ENCODE data around the gene TLR2. TPM values are rescaled to one million over a fixed set of nuclear protein-coding genes. Genes with fewer than 3 reads are reported as not detected.

The TLR2 gene
- total and polyA plus RNA-seq, 2 of the 4 experiments (the other 2 are of a cell fraction) = under 0.01 to 0.03 TPM

DNA sequence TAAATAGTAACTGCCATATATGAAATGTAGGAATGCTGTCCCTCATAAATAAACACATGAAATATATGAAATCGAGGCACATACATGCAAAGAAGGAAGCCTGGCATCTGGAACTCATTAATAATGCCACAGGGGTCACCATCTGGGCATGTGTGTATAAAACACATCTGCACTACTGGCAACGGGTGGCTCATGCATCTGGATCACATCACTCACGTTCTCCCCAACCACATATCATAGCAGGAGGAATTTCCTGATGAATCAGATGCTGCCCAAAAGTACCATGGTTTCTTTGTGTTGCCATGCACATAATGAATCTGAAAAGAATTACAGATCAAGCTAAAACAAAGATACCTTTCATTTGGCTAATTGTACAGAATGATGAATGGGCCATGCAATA, 47.2 kb downstream of the TLR2 start:
- no peak overlapping the region for H3K23ac ChIP-seq (ENCODE audit: low read depth, low read length)
- no peaks in the 10 kb centered on the region for H3K4me1 ChIP-seq (ENCODE audit: control insufficient read depth, insufficient read depth, low read length)
- H3K9me1 ChIP-seq (ENCODE audit: insufficient read depth, low read length) = no peaks in the 10 kb centered on the region
- H4K5ac ChIP-seq (ENCODE audit: low read depth, low read length) = no peak overlapping the region
- no peaks in the 10 kb centered on the region for H3K9me3 ChIP-seq (ENCODE audit: control insufficient read depth, insufficient read depth, low read length)
- intact Hi-C loops (cut with micrococcal nuclease) = no loop called here
- dilution Hi-C loops (cut with HindIII; ENCODE audit: low sequenced_read_pairs, unreplicated experiment) = no loop called here
- H3K18ac ChIP-seq (ENCODE audit: low read depth, low read length) = no peak overlapping the region
- no peak overlapping the region for H3K56ac ChIP-seq (ENCODE audit: extremely low read depth, insufficient read depth, low read length)
- no peak for ATAC-seq (ENCODE audit: low read depth)
- no peaks in the 10 kb centered on the region for H4K20me1 ChIP-seq (ENCODE audit: insufficient read depth, low read length)
- ChIA-PET POLR2A (ENCODE audit: unreplicated experiment) (no interaction called here), CTCF (no interaction called here)
- H3K9ac ChIP-seq (ENCODE audit: low read depth, low read length) = no peak overlapping the region
- H3K4ac ChIP-seq (ENCODE audit: low read depth, low read length) = no peak overlapping the region
- no peaks in the 10 kb centered on the region for H3K27me3 ChIP-seq (ENCODE audit: control insufficient read depth, insufficient read depth, low read length)
- H2BK15ac ChIP-seq (ENCODE audit: low read depth, low read length) = no peak overlapping the region
- H3K4me3 ChIP-seq (ENCODE audit: insufficient read depth, low read depth, low read length) = no peak overlapping the region
- no peak overlapping the region for H2AFZ ChIP-seq (replicated peaks; ENCODE audit: low read length, poor library complexity)
- no peak overlapping the region for H2BK5ac ChIP-seq (ENCODE audit: low read depth, low read length, poor library complexity, severe bottlenecking)
- no peak overlapping the region for H4K8ac ChIP-seq (ENCODE audit: low read depth in 2 of 2, low read length in 2 of 2)
- no peak overlapping the region for H4K91ac ChIP-seq (ENCODE audit: insufficient read depth, low read depth, low read length)
- H3K36me3 ChIP-seq (ENCODE audit: control insufficient read depth, insufficient read depth, low read length) = no peaks in the 10 kb centered on the region
- H2AK9ac ChIP-seq (replicated peaks; ENCODE audit: low read depth, low read length, poor library complexity) = no peak overlapping the region
- TF ChIP-seq BHLHE40 (IDR thresholded peaks at IDR 0.05; ENCODE audit: low read depth, low read length) (0 out of 2 replicates have a peak, but pooled peaks have one; percentile 39), SMC3 (IDR thresholded peaks at IDR 0.05; ENCODE audit: low read depth, low read length) (no peak), MAZ (IDR thresholded peaks at IDR 0.05; ENCODE audit: borderline replicate concordance, low read depth, low read length) (no peak)
- TF ChIP-seq, protein P1, sequence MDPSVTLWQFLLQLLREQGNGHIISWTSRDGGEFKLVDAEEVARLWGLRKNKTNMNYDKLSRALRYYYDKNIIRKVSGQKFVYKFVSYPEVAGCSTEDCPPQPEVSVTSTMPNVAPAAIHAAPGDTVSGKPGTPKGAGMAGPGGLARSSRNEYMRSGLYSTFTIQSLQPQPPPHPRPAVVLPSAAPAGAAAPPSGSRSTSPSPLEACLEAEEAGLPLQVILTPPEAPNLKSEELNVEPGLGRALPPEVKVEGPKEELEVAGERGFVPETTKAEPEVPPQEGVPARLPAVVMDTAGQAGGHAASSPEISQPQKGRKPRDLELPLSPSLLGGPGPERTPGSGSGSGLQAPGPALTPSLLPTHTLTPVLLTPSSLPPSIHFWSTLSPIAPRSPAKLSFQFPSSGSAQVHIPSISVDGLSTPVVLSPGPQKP (IDR thresholded peaks at IDR 0.05; ENCODE audit: borderline replicate concordance, low read depth, low read length) = no peak
- no peak overlapping the region for H3K14ac ChIP-seq (replicated peaks; ENCODE audit: low read depth, low read length)
- in situ Hi-C loops (cut with MboI; ENCODE audit: low sequenced_read_pairs) = no loop called here
- H2BK20ac ChIP-seq (ENCODE audit: low read depth, low read length) = no peak overlapping the region
- WGBS, 2 experiments (ENCODE audit: extremely low coverage in 2 of 2, insufficient read length in 1 of 2) = no CpG with 5 or more reads among the region's 3 CpGs
- H3K79me1 ChIP-seq (ENCODE audit: low read depth in 1 of 2, low read length in 2 of 2) = no peaks in the 10 kb centered on the region
- DNase-seq = peak; percentile 64
- no peak overlapping the region for H2AK5ac ChIP-seq (ENCODE audit: low read depth, low read length)
- H2BK120ac ChIP-seq (ENCODE audit: low read depth, low read length) = no peak overlapping the region
- no peak overlapping the region for H3K4me2 ChIP-seq (ENCODE audit: low read depth, low read length)
- no peak overlapping the region for H3K27ac ChIP-seq (ENCODE audit: insufficient read depth, low read length)
- no TSS peak for BruUV-seq (replicated peaks)

Data from IMR-90 (cell line).